HUES6 (cell line): Measurements from ENCODE around the gene COPS4.
"Not testable (repeated sequence)": the region's sequence is repeated elsewhere in the genome, so short reads cannot be mapped to it uniquely, and the experiment has no call there.

Source experiments
- H3K27ac ChIP-seq: 2 replicates; pipeline ENCODE4 v1.7.0; 2013; ENCODE audit warnings: low read depth, mild to moderate bottlenecking, low read length, inconsistent platforms
- H3K27me3 ChIP-seq: 2 replicates; pipeline ENCODE4 v1.6.1; 2013; ENCODE audit warnings: low read length; ENCODE audit not compliant: control insufficient read depth, insufficient read depth
- H3K36me3 ChIP-seq: 2 replicates; pipeline ENCODE4 v1.6.1; 2013; ENCODE audit warnings: low read length; ENCODE audit not compliant: control insufficient read depth, insufficient read depth
- H3K4me1 ChIP-seq: 2 replicates; pipeline ENCODE4 v1.6.1; 2013; ENCODE audit warnings: low read length; ENCODE audit not compliant: control insufficient read depth, insufficient read depth
- H3K4me3 ChIP-seq: 2 replicates; pipeline ENCODE4 v1.5.1; 2013; ENCODE audit warnings: low read depth, low read length
- H3K9ac ChIP-seq: one replicate; pipeline ENCODE4 v1.6.1; 2013; ENCODE audit warnings: mild to moderate bottlenecking, low read length
- H3K9me3 ChIP-seq: 2 replicates; pipeline ENCODE4 v1.6.1; 2013; ENCODE audit warnings: low read depth, low read length; ENCODE audit not compliant: control insufficient read depth, insufficient read depth

The COPS4 gene

GRCh38 chr4:83065266-83065665, 30.3 kb downstream of the COPS4 start:
- Histone ChIP-seq H3K36me3 (peaks cover 50% of the 10 kb centered on the region), H3K4me1 (no peaks in the 10 kb centered on the region), H3K27me3 (no peaks in the 10 kb centered on the region), H3K9me3 (no peaks in the 10 kb centered on the region), H3K4me3 (no peak overlapping the region), H3K27ac (no peak overlapping the region), H3K9ac (no peak overlapping the region)

GRCh38 chr4:83067058-83067639, 32.2 kb downstream of the COPS4 start:
- Histone ChIP-seq H3K9me3 (no peaks in the 10 kb centered on the region), H3K4me3 (no peak overlapping the region), H3K27me3 (no peaks in the 10 kb centered on the region), H3K27ac (no peak overlapping the region), H3K36me3 (peaks cover 52% of the 10 kb centered on the region), H3K4me1 (no peaks in the 10 kb centered on the region), H3K9ac (no peak overlapping the region)

GRCh38 chr4:83071116-83071515, 36.1 kb downstream of the COPS4 start:
- no peak overlapping the region for H3K9ac ChIP-seq
- H3K27ac ChIP-seq, result no peak overlapping the region
- peaks cover 38% of the 10 kb centered on the region for H3K36me3 ChIP-seq

GRCh38 chr4:83074086-83074704, 39.2 kb downstream of the COPS4 start:
- Histone ChIP-seq H3K27ac (no peak overlapping the region), H3K36me3 (peaks cover 25% of the 10 kb centered on the region), H3K27me3 (no peaks in the 10 kb centered on the region), H3K9ac (no peak overlapping the region), H3K4me1 (no peaks in the 10 kb centered on the region), H3K4me3 (no peak overlapping the region), H3K9me3 (no peaks in the 10 kb centered on the region)

More at GRCh38 chr4:83071116-83071515, 36.1 kb downstream of the COPS4 start:
- H3K27me3 ChIP-seq, result no peaks in the 10 kb centered on the region
- H3K9me3 ChIP-seq, result no peaks in the 10 kb centered on the region
- H3K4me3 ChIP-seq, result no peak overlapping the region
- H3K4me1 ChIP-seq, result no peaks in the 10 kb centered on the region

- H3K27me3 ChIP-seq, H3K27ac ChIP-seq, H3K4me3 ChIP-seq, H3K9ac ChIP-seq, H3K9me3 ChIP-seq, H3K4me1 ChIP-seq: not testable (repeated sequence)
- peaks cover 24% of the 10 kb centered on the region for H3K36me3 ChIP-seq
Observed at GRCh38 chr4:83074783-83075182, 39.8 kb downstream of the COPS4 start.

GRCh38 chr4:83075311-83076095, 40.5 kb downstream of the COPS4 start:
- no peak overlapping the region for H3K4me3 ChIP-seq
- H3K27me3 ChIP-seq, result no peaks in the 10 kb centered on the region
- H3K4me1 ChIP-seq, result no peaks in the 10 kb centered on the region
- no peak overlapping the region for H3K9ac ChIP-seq
- no peaks in the 10 kb centered on the region for H3K9me3 ChIP-seq
- H3K27ac ChIP-seq, result no peak overlapping the region
- peaks cover 21% of the 10 kb centered on the region for H3K36me3 ChIP-seq

- no peaks in the 10 kb centered on the region for H3K4me1 ChIP-seq
- peaks cover 11% of the 10 kb centered on the region for H3K36me3 ChIP-seq
- no peak overlapping the region for H3K9ac ChIP-seq
- H3K9me3 ChIP-seq, result no peaks in the 10 kb centered on the region
- H3K4me3 ChIP-seq, result no peak overlapping the region
- no peaks in the 10 kb centered on the region for H3K27me3 ChIP-seq
- H3K27ac ChIP-seq, result no peak overlapping the region
Observed at GRCh38 chr4:83080561-83080960, 45.6 kb downstream of the COPS4 start.

GRCh38 chr4:83082777-83083176, 47.8 kb downstream of the COPS4 start:
- Histone ChIP-seq H3K9me3 (no peaks in the 10 kb centered on the region), H3K27ac (no peak overlapping the region), H3K36me3 (no peaks in the 10 kb centered on the region), H3K27me3 (no peaks in the 10 kb centered on the region), H3K4me3 (no peak overlapping the region), H3K9ac (no peak overlapping the region), H3K4me1 (no peaks in the 10 kb centered on the region)

GRCh38 chr4:83083925-83084475, 49.0 kb downstream of the COPS4 start:
- Histone ChIP-seq H3K9me3 (no peaks in the 10 kb centered on the region), H3K27ac (no peak overlapping the region), H3K9ac (no peak overlapping the region), H3K27me3 (no peaks in the 10 kb centered on the region), H3K4me3 (no peak overlapping the region), H3K4me1 (no peaks in the 10 kb centered on the region), H3K36me3 (no peaks in the 10 kb centered on the region)

- H3K27me3 ChIP-seq, H3K27ac ChIP-seq, H3K36me3 ChIP-seq, H3K9ac ChIP-seq, H3K4me3 ChIP-seq, H3K9me3 ChIP-seq, H3K4me1 ChIP-seq: not testable (repeated sequence)
Observed at GRCh38 chr4:83084956-83085355, 50.0 kb downstream of the COPS4 start.
